ENCODE measurements around the gene FAM177B.
"Not testable (repeated sequence)": the region's sequence is repeated elsewhere in the genome, so short reads cannot be mapped to it uniquely, and the experiment has no call there.

The FAM177B gene

DNA sequence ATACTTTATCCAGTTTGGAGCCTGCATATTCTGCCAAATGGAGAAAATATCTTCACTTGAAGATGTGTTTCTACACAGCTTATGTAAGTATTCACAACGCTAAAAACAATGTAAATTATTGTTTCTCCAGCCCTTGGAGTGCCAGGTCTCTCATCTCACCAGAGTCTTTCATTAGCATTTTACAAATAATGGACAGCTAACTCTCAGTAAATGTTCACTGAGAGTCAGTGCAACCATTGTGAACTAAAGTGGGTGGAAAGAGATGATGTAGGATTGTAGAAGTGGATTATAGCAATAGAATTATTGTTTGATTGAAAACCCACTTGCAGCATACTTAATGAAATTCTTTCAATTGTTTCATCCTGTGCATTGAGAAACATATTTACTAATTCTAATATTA is 8.3 kb upstream of the FAM177B start:
- peaks cover 21% of the 10 kb centered on the region for H3K36me3 Mint-ChIP-seq
- H3K9me3 Mint-ChIP-seq (ENCODE audit: low read depth), result no peaks in the 10 kb centered on the region
- H3K27me3 Mint-ChIP-seq, result no peaks in the 10 kb centered on the region
- H3K27ac Mint-ChIP-seq, result no peak overlapping the region
- peaks cover 6% of the 10 kb centered on the region for H3K4me1 Mint-ChIP-seq (ENCODE audit: low read depth)
- no peak overlapping the region for H3K4me3 Mint-ChIP-seq

DNA sequence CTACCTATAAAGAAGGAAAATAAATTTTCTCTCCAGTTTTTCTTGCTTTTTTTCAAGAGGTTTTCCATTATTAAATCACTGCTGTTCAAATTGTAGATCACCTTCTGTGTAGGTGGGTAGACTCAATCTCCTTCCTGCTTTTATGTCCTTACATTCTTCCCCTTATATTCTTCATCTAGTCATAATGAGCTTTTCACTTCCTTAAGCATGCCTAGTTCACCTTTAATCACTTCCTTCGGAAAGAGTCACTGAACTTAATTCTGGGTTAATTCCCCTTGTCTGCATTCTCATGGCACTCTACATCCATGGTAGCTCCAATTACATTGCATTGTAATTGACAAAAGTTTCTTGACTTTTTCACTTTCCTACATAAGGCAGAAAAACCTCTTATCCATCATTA is 6.1 kb upstream of the FAM177B start:
- H3K9me3 Mint-ChIP-seq (ENCODE audit: low read depth), result no peaks in the 10 kb centered on the region
- peaks cover 6% of the 10 kb centered on the region for H3K4me1 Mint-ChIP-seq (ENCODE audit: low read depth)
- no peak overlapping the region for H3K4me3 Mint-ChIP-seq
- peaks cover 19% of the 10 kb centered on the region for H3K36me3 Mint-ChIP-seq
- no peaks in the 10 kb centered on the region for H3K27me3 Mint-ChIP-seq
- no peak overlapping the region for H3K27ac Mint-ChIP-seq

DNA sequence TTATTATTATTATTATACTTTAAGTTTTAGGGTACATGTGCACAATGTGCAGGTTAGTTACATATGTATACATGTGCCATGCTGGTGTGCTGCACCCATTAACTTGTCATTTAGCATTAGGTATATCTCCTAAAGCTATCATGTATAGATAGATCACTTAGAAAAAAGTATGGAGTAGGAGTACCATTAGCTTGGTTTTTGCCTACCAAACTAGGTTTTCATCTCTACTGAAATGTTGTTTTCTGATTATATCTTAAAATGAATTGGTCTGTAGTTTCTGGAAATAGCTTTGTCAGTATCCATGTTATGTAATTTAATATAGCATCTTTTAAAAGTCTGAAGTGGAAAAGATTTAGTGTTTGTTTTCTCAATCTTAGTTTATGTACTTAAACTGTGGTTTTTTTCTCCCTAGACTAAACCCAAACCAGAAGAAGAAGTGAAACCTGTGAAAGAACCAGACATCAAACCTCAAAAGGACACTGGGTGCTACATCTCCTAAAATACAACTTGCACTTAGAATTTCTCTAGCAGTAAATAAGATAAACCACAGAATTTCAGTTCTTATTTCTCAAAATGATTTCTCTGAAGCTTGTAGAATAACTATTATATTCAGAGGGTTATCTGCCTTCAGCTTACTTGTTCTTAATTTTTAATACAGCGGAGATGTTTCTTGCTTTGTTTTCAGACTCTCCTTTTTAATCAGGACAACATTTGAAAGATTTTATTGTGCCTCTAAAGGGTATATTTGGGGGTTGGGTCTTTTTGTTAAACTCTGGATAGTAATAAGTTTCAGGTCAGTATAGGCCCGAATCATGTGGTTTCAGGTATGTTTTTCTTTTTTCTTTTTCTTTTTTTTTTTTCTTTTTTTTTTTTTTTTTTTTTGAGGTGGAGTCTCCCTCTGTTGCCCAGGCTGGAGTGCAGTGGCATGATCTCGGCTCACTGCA is 4.5 kb upstream of the FAM177B start:
- Mint-ChIP-seq H3K27me3 (no peaks in the 10 kb centered on the region), H3K4me3 (no peak overlapping the region), H3K27ac (no peak overlapping the region), H3K4me1 (ENCODE audit: low read depth) (peaks cover 6% of the 10 kb centered on the region), H3K36me3 (peaks cover 19% of the 10 kb centered on the region), H3K9me3 (ENCODE audit: low read depth) (no peaks in the 10 kb centered on the region)

DNA sequence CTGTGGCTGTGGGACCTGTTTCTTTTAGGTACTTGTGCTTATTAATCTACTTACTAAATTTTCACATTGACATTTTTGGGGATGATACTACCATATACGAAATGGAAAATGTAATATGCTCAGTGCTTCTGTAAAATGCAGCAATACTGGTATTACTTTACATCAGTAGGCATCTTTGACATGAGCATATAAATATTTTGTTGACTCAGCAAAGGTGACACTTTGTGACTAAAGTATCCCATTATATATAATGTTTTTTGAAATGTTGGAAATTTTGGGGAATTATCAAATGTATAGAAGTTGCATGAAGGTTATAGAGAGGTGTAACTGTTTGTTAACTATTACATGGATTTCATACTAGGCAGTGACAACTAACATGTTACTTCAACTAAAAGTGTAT is 2.3 kb upstream of the FAM177B start:
- Mint-ChIP-seq H3K36me3 (peaks cover 10% of the 10 kb centered on the region), H3K9me3 (ENCODE audit: low read depth) (no peaks in the 10 kb centered on the region), H3K27ac (no peak overlapping the region), H3K4me3 (no peak overlapping the region), H3K27me3 (no peaks in the 10 kb centered on the region), H3K4me1 (ENCODE audit: low read depth) (peaks cover 5% of the 10 kb centered on the region)

DNA sequence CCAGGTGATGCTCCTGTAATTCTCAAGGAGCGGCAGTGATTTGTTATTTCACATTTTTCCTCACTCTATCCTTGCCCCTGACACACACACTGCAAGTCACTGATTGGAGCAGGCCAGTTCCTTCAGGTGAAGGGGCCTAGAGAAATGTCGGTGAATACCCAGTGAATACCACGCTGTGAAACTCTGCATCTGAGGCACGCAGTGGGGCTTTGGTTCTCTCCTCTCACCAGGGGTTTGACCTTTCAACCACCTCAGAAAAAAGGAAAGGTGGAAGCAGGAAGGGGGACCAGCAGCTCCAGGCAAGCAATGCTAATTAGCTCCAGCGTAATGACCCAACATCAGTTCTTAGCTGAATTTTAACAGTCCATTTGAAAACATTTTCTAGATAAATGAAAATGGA is 532 bp upstream of the FAM177B start:
- H3K36me3 Mint-ChIP-seq, result peaks cover 10% of the 10 kb centered on the region
- no peaks in the 10 kb centered on the region for H3K9me3 Mint-ChIP-seq (ENCODE audit: low read depth)
- no peaks in the 10 kb centered on the region for H3K27me3 Mint-ChIP-seq
- H3K4me3 Mint-ChIP-seq, result no peak overlapping the region
- H3K4me1 Mint-ChIP-seq (ENCODE audit: low read depth), result peaks cover 5% of the 10 kb centered on the region
- no peak overlapping the region for H3K27ac Mint-ChIP-seq

DNA sequence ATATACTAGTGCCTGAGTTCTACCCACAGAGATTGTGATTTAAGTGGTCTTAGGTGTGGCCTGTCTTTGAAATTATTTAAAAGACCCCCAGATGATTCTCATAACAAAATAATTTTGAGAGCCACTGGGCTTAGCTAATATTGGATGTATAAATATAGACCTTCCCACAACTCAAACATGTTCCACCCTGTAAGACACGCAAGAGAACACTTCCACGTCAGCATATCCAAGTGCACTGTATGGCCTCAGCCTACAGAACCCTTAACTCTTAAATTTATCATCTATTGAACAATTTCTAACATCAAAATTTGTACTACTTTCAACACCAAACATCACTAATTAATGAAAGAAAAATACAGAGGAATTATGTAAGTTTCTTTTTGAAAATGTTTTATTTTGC is 2.5 kb downstream of the FAM177B start:
- no peaks in the 10 kb centered on the region for H3K36me3 Mint-ChIP-seq
- H3K9me3 Mint-ChIP-seq (ENCODE audit: low read depth), result no peaks in the 10 kb centered on the region
- H3K27me3 Mint-ChIP-seq, result no peaks in the 10 kb centered on the region
- no peak overlapping the region for H3K27ac Mint-ChIP-seq
- no peaks in the 10 kb centered on the region for H3K4me1 Mint-ChIP-seq (ENCODE audit: low read depth)
- H3K4me3 Mint-ChIP-seq, result no peak overlapping the region

DNA sequence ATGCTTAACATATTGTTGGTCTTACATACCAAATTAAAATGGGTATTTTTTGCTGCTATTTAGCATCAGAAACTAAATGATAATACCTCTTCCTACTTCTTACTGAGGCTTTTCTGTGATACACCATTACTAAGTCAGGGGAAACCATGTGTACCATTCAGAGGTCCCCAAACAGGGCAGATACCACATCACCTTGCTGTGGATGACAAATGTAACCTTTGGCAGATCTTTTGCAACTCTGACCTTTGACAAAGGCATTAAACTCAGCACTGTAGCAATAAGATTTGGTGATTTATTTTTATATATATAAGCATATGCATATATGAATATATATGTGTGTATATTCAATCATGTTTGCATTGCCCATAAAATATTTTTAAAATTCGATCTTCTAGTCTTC is 2.9 kb downstream of the FAM177B start:
- Mint-ChIP-seq H3K4me3 (no peak overlapping the region), H3K9me3 (ENCODE audit: low read depth) (no peaks in the 10 kb centered on the region), H3K27ac (no peak overlapping the region), H3K27me3 (no peaks in the 10 kb centered on the region), H3K4me1 (ENCODE audit: low read depth) (no peaks in the 10 kb centered on the region), H3K36me3 (no peaks in the 10 kb centered on the region)

DNA sequence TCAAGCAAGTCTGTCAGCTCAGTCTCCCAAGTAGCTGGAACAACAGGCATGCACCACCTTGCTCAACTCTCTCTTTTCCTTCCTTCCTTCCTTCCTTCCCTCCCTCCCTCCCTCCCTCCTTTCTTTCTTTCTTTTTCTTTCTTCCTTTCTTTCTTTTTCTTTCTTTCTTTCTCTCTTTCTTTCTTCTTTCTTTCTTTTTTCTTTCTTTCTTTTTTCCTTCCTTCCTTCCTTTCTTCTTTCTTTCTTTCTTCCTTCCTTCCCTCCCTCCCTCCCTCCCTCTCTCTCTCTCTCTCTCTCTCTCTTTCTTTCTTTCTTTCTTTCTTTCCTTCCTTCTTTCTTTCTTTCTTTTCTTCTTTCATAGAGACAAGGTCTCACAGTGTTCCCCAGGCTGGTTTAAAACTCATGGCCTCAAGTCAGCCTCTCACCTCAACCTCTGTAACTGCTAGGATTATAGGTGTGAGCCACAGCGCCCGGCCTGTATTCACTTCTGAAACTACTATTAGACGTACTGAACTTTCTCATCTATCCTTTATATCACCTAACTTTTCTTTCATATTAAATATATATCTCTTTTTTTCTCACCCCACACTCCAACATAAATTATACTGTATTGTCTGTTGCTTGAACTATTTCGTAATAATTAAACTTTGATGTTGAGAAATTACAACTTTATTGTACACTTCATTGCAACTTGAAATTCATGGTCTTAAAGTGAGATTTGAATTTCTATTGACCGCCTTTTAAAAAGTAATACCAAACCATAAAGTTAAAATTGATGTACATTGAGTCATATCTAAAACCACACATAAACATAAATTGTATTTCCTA is 4.8 kb downstream of the FAM177B start:
- not testable (repeated sequence) for H3K27ac Mint-ChIP-seq; H3K9me3 Mint-ChIP-seq (ENCODE audit: low read depth); H3K27me3 Mint-ChIP-seq; H3K4me1 Mint-ChIP-seq (ENCODE audit: low read depth); H3K36me3 Mint-ChIP-seq; H3K4me3 Mint-ChIP-seq

DNA sequence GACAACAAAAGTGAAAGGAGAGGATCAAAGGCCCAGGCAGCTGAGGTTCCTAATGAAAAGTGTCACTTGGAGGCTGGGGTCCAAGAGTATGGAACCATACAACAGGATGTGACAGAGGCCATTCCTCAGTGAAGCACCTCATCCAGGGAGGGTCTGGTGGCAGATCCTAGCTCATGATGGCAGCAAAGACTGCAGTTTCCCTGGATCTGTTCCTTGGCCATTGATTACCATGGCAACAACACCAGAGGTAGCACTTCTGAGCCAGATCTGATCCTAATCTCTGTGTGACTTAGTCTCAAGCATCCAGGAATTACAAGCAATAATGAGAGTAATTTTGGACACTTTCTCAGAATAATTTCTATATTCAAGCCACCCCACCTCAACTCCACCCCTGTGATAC is 12.9 kb downstream of the FAM177B start:
- H3K9me3 Mint-ChIP-seq (ENCODE audit: low read depth), result no peaks in the 10 kb centered on the region
- H3K27me3 Mint-ChIP-seq, result no peaks in the 10 kb centered on the region
- H3K4me1 Mint-ChIP-seq (ENCODE audit: low read depth), result no peaks in the 10 kb centered on the region
- H3K36me3 Mint-ChIP-seq, result no peaks in the 10 kb centered on the region
- H3K4me3 Mint-ChIP-seq, result no peak overlapping the region
- H3K27ac Mint-ChIP-seq, result no peak overlapping the region

DNA sequence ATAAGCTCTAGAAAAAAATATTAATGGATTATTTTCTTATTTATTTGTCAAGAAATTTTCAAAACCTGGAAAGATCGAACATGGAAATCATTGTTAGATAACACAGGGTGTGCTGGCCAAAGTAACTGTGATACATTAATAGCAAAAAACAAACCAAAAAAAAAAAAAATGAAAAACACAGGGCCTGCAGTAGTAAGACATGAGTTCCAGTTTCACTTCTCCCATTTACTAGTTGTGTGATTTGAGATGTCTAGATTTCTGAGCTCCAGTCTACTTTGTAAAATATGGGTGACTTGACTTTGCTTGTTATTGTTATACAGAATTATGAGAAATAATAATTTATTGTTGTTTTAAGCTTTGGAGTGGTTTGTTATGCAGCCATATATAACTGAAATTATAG is 13.6 kb downstream of the FAM177B start:
- no peaks in the 10 kb centered on the region for H3K9me3 Mint-ChIP-seq (ENCODE audit: low read depth)
- H3K27ac Mint-ChIP-seq, result no peak overlapping the region
- no peak overlapping the region for H3K4me3 Mint-ChIP-seq
- no peaks in the 10 kb centered on the region for H3K4me1 Mint-ChIP-seq (ENCODE audit: low read depth)
- H3K36me3 Mint-ChIP-seq, result no peaks in the 10 kb centered on the region
- no peaks in the 10 kb centered on the region for H3K27me3 Mint-ChIP-seq

DNA sequence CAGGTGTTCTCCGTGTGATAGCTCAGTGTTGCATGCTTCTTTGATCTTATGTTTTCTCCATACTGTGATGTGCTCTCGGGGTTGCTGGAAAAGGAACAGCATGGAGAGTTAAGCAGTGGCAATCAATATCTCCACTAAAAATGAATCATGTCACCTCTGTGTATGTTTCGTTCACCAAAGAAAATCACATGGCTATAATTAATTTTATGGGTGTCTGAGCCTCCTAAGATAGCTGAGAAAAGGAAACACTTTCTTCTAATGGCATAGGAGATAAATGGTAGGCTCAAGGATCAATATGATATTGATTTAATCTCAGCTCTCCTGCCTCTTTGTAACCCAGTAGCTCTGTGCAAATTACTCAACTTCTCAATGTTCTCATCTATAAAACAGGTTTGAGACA is 14.3 kb downstream of the FAM177B start:
- Mint-ChIP-seq H3K27ac (no peak overlapping the region), H3K27me3 (no peaks in the 10 kb centered on the region), H3K9me3 (ENCODE audit: low read depth) (no peaks in the 10 kb centered on the region), H3K4me1 (ENCODE audit: low read depth) (no peaks in the 10 kb centered on the region), H3K36me3 (no peaks in the 10 kb centered on the region), H3K4me3 (no peak overlapping the region)

DNA sequence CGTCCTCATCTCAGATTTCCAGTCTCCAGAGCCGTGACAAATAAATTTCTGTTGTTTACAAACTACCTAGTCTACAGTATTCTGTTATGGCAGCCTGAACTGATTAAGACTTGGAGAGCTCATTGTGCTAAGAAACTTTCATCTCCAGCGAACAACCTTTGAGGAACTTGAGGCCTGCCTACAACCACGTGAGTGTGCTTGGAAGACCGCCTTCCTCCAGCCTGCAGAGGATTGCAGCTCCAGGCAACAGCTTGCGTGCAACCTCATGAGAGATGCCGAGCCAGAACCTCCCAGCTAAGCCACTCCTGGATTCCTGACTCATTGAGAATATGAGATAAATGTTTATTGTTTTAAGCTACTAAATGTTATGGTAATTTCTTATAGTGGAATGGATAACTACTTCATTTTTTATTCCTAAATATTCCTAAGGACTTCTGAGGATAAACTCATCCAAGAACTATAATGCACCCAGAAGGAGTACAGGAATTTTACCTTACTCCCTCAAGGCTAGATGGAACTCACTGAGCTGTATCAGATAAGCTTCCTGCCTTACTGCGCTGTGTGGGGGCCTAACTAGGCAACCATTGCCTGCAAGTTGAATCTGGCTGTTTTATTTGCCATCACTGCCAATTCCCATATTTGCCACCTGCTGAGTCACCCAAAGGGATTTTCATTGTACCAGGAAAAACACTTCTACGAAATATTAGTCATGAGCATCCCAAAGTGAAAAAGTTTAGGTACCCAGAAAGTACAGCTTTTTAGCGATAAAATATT is 17.6 kb downstream of the FAM177B start:
- H3K27ac Mint-ChIP-seq, result no peak overlapping the region
- no peaks in the 10 kb centered on the region for H3K4me1 Mint-ChIP-seq (ENCODE audit: low read depth)
- no peak overlapping the region for H3K4me3 Mint-ChIP-seq
- H3K9me3 Mint-ChIP-seq (ENCODE audit: low read depth), result no peaks in the 10 kb centered on the region
- H3K36me3 Mint-ChIP-seq, result no peaks in the 10 kb centered on the region
- H3K27me3 Mint-ChIP-seq, result no peaks in the 10 kb centered on the region

DNA sequence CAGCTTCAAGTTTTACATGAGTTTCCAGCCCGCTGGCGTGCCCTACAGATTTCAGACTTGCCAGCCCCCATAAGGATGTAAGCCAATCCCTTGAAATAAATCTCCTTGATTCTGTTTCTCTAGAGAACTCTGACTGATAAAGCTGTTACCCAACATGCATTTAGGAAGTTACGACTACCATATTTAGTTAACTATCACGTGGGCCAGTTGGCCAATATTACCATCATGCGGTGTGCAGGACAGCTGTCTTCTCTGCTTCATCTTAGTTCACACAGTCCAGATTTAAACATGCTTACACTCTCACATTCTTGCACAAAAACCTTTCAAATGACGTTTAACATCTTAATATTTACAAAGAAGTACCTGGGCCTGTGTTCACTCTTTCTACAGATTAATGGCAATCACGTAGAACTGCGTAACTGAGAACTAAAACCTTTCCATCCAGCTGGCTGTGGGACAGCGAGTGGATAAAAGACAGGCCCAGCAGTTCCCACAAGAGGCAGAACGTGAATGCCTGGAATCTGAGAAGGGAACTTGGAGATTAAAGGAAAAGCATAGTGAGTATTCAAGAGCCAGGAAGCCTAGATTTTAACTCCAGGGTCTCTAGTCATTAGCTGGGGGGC is 20.8 kb downstream of the FAM177B start:
- H3K4me3 Mint-ChIP-seq, result no peak overlapping the region
- no peak overlapping the region for H3K27ac Mint-ChIP-seq
- H3K27me3 Mint-ChIP-seq, result peaks cover 4% of the 10 kb centered on the region
- no peaks in the 10 kb centered on the region for H3K4me1 Mint-ChIP-seq (ENCODE audit: low read depth)
- no peaks in the 10 kb centered on the region for H3K9me3 Mint-ChIP-seq (ENCODE audit: low read depth)
- H3K36me3 Mint-ChIP-seq, result no peaks in the 10 kb centered on the region

DNA sequence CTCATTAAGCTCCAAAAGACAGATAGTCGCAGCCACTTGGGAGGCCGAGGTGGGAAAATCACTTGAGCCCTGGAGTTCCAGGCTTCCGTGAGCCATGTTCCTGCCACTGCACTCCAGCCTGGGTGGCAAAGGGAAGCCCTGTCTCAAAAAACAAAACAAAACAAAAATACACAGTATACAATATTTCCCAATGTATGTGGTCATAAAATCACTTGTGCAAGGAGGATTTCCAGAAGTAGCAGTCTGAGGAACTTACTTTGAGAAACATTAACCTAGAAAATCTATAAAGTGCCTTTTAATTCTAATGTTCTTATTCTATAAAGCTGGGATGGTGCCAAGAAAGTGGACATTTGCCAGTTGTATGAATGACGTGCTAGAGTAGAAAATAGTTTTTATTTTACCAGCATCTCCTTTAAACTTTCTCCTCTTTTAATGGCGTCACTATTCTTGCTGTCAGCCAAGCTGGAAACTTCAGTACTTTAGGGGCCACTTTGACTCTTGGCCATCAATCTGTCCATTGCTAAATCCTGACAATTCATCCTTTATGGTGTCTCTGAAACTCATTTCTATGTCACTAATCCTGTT is 22.5 kb downstream of the FAM177B start:
- H3K4me3 Mint-ChIP-seq, result no peak overlapping the region
- H3K9me3 Mint-ChIP-seq (ENCODE audit: low read depth), result no peaks in the 10 kb centered on the region
- H3K36me3 Mint-ChIP-seq, result no peaks in the 10 kb centered on the region
- H3K4me1 Mint-ChIP-seq (ENCODE audit: low read depth), result no peaks in the 10 kb centered on the region
- no peak overlapping the region for H3K27ac Mint-ChIP-seq
- peaks cover 12% of the 10 kb centered on the region for H3K27me3 Mint-ChIP-seq

Measured in activated naive CD8-positive, alpha-beta T cell (primary cell).